HG02840 (cell line): Measurements from ENCODE around the gene WFS1.

Source experiments
- ATAC-seq: cut with Tn5 transposase; IDR thresholded peaks from one replicate; pipeline ENCODE4 v1.9.1; 2021; ENCODE audit warnings: mild to moderate bottlenecking, moderate library complexity, moderate number of reproducible peaks; ENCODE audit not compliant: unreplicated experiment, low FRiP score

The WFS1 gene

GRCh38 chr4:6232836-6233785 is 36.5 kb upstream of the WFS1 start:
- ATAC-seq: no peak

- no peak for ATAC-seq
Measured at GRCh38 chr4:6233929-6234328, 35.7 kb upstream of the WFS1 start.

GRCh38 chr4:6235012-6235411 is 34.6 kb upstream of the WFS1 start:
- ATAC-seq: no peak

- ATAC-seq: no peak
Measured at GRCh38 chr4:6235901-6236640, 33.6 kb upstream of the WFS1 start.

- no peak for ATAC-seq
Measured at GRCh38 chr4:6236816-6237390, 32.7 kb upstream of the WFS1 start.

- ATAC-seq: no peak
Measured at GRCh38 chr4:6239486-6239885, 30.2 kb upstream of the WFS1 start.

GRCh38 chr4:6239968-6240367 is 29.7 kb upstream of the WFS1 start:
- no peak for ATAC-seq

GRCh38 chr4:6241062-6241845 is 28.4 kb upstream of the WFS1 start:
- ATAC-seq: no peak

- no peak for ATAC-seq
Measured at GRCh38 chr4:6242271-6243029, 27.2 kb upstream of the WFS1 start.

- no peak for ATAC-seq
Measured at GRCh38 chr4:6245246-6246169, 24.1 kb upstream of the WFS1 start.

GRCh38 chr4:6246170-6246634 is 23.4 kb upstream of the WFS1 start:
- ATAC-seq: no peak

GRCh38 chr4:6248394-6248793 is 21.3 kb upstream of the WFS1 start:
- no peak for ATAC-seq

- no peak for ATAC-seq
Measured at GRCh38 chr4:6250235-6250983, 19.2 kb upstream of the WFS1 start.

- no peak for ATAC-seq
Measured at GRCh38 chr4:6250984-6251295, 18.7 kb upstream of the WFS1 start.

- no peak for ATAC-seq
Measured at GRCh38 chr4:6251365-6251764, 18.3 kb upstream of the WFS1 start.

GRCh38 chr4:6252051-6252450 is 17.6 kb upstream of the WFS1 start:
- no peak for ATAC-seq

GRCh38 chr4:6253111-6253510 is 16.5 kb upstream of the WFS1 start:
- ATAC-seq: no peak

GRCh38 chr4:6253961-6254360 is 15.7 kb upstream of the WFS1 start:
- ATAC-seq: no peak
